HG02610 (cell line): ENCODE results near the gene KHSRP.

Experiments used
- ATAC-seq: cut with Tn5 transposase; IDR thresholded peaks from one replicate; pipeline ENCODE4 v1.9.1; 2021; ENCODE audit warnings: mild to moderate bottlenecking, moderate library complexity; ENCODE audit not compliant: unreplicated experiment

KHSRP gene

GRCh38 chr19:6393074-6393982 is 31.3 kb downstream of the KHSRP start, which contains the start of gene GTF2F1:
GTF2F1 (minus strand) TSS chr19:6393164; CDS start chr19:6392995, 169 bp downstream.
- peak; percentile 80 for ATAC-seq

GRCh38 chr19:6392221-6393073 is 32.2 kb downstream of the KHSRP start:
- no peak for ATAC-seq

- ATAC-seq = no peak
Measured at GRCh38 chr19:6387372-6387771, 37.2 kb downstream of the KHSRP start.

GRCh38 chr19:6384381-6384780 is 40.2 kb downstream of the KHSRP start:
- no peak for ATAC-seq

- ATAC-seq = no peak
Measured at GRCh38 chr19:6383188-6383587, 41.4 kb downstream of the KHSRP start.

- ATAC-seq = no peak
Measured at GRCh38 chr19:6381030-6381750, 43.4 kb downstream of the KHSRP start.

GRCh38 chr19:6379744-6380143 is 44.9 kb downstream of the KHSRP start:
- no peak for ATAC-seq

- ATAC-seq = no peak
Measured at GRCh38 chr19:6378486-6378885, 46.1 kb downstream of the KHSRP start.

- ATAC-seq = no peak
Measured at GRCh38 chr19:6378041-6378440, 46.6 kb downstream of the KHSRP start.

GRCh38 chr19:6376512-6377190 is 48.0 kb downstream of the KHSRP start:
- ATAC-seq = no peak

- ATAC-seq = no peak
Measured at GRCh38 chr19:6375411-6376010, 49.1 kb downstream of the KHSRP start, which contains the start of gene PSPN. PSPN (minus strand) TSS chr19:6375933; CDS start chr19:6375849, 84 bp downstream.

- ATAC-seq = no peak
Measured at GRCh38 chr19:6374711-6375410, 49.8 kb downstream of the KHSRP start.

- ATAC-seq = no peak
Measured at GRCh38 chr19:6374161-6374709, 50.4 kb downstream of the KHSRP start.

- ATAC-seq = no peak
Measured at GRCh38 chr19:6373813-6374108, 50.9 kb downstream of the KHSRP start.

- ATAC-seq = peak; percentile 59
Measured at GRCh38 chr19:6373096-6373812, 51.4 kb downstream of the KHSRP start.

- ATAC-seq = peak; percentile 70
Measured at GRCh38 chr19:6372594-6373095, 52.0 kb downstream of the KHSRP start, which contains the start of gene ALKBH7. ALKBH7 (plus strand) TSS chr19:6372794; CDS start chr19:6372821, 27 bp downstream.

- no peak for ATAC-seq
Measured at GRCh38 chr19:6364353-6364752, 60.3 kb downstream of the KHSRP start.
